ENCODE data around the gene ATXN10.

ATXN10 gene

GRCh38 chr22:45644714-45645113 is 26.9 kb upstream of the ATXN10 start:
- no peak overlapping the region for H3K4me3 ChIP-seq
- H3K27ac ChIP-seq = no peak overlapping the region
- DNase-seq (ENCODE audit: low spot score) = no peak
- TF ChIP-seq CTCF (IDR thresholded peaks at IDR 0.05) = no peak

GRCh38 chr22:45645150-45645525 is 26.5 kb upstream of the ATXN10 start:
- Histone ChIP-seq H3K4me3 (peak overlapping the region; percentile 30), H3K27ac (no peak overlapping the region)
- no peak for TF ChIP-seq CTCF (IDR thresholded peaks at IDR 0.05)
- DNase-seq (ENCODE audit: low spot score) = no peak

- H3K4me3 ChIP-seq = peak overlapping the region; percentile 30
- no peak overlapping the region for H3K27ac ChIP-seq
- TF ChIP-seq CTCF (IDR thresholded peaks at IDR 0.05) = peak; percentile 94
- no peak for DNase-seq (ENCODE audit: low spot score)
Measured at GRCh38 chr22:45645526-45646414, 25.9 kb upstream of the ATXN10 start.

- no peak for TF ChIP-seq CTCF (IDR thresholded peaks at IDR 0.05)
- no peak overlapping the region for H3K4me3 ChIP-seq
- H3K27ac ChIP-seq = no peak overlapping the region
- no peak for DNase-seq (ENCODE audit: low spot score)
Measured at GRCh38 chr22:45647532-45648225, 24.0 kb upstream of the ATXN10 start.

GRCh38 chr22:45648301-45649117 is 23.1 kb upstream of the ATXN10 start:
- no peak for DNase-seq (ENCODE audit: low spot score)
- no peak overlapping the region for H3K27ac ChIP-seq
- TF ChIP-seq CTCF (IDR thresholded peaks at IDR 0.05) = no peak

GRCh38 chr22:45649809-45650208 is 21.8 kb upstream of the ATXN10 start:
- no peak for DNase-seq (ENCODE audit: low spot score)
- no peak for TF ChIP-seq CTCF (IDR thresholded peaks at IDR 0.05)
- no peak overlapping the region for H3K4me3 ChIP-seq

More at GRCh38 chr22:45648301-45649117, 23.1 kb upstream of the ATXN10 start:
- H3K4me3 ChIP-seq = no peak overlapping the region

More at GRCh38 chr22:45649809-45650208, 21.8 kb upstream of the ATXN10 start:
- no peak overlapping the region for H3K27ac ChIP-seq
